Measurements from ENCODE around the gene RPL10.

DNA sequence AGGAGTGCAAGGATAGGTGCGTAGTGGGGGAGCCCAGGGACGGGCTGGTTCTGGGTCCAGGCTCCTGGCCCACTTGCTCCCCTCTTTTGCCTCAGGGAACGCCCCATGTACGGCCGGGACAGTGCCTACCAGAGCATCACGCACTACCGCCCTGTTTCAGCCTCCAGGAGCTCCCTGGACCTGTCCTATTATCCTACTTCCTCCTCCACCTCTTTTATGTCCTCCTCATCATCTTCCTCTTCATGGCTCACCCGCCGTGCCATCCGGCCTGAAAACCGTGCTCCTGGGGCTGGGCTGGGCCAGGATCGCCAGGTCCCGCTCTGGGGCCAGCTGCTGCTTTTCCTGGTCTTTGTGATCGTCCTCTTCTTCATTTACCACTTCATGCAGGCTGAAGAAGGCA is 17.4 kb upstream of the RPL10 start:
- TF ChIP-seq ZNF12 (CRISPR knock-in tag; IDR thresholded peaks at IDR 0.05), result no peak
- TF ChIP-seq POLR2A (conservative IDR thresholded peaks at IDR 0.05), result no peak
- no peak for TF ChIP-seq MTF1 (CRISPR knock-in tag; IDR thresholded peaks at IDR 0.05; ENCODE audit: borderline replicate concordance)
- no peak for TF ChIP-seq SMC3 (conservative IDR thresholded peaks at IDR 0.05; ENCODE audit: insufficient read depth, low read depth, low read length)
- TF ChIP-seq BCOR (IDR thresholded peaks at IDR 0.05), result no peak
- TF ChIP-seq HNRNPL (IDR thresholded peaks at IDR 0.05; ENCODE audit: low read depth, low read length), result no peak
- TF ChIP-seq HNRNPK (IDR thresholded peaks at IDR 0.05; ENCODE audit: low read depth, low read length, poor library complexity, severe bottlenecking), result no peak
- TF ChIP-seq EZH2 (IDR thresholded peaks at IDR 0.05; ENCODE audit: borderline replicate concordance, low read depth, low read length), result no peak
- TF ChIP-seq, protein P1, sequence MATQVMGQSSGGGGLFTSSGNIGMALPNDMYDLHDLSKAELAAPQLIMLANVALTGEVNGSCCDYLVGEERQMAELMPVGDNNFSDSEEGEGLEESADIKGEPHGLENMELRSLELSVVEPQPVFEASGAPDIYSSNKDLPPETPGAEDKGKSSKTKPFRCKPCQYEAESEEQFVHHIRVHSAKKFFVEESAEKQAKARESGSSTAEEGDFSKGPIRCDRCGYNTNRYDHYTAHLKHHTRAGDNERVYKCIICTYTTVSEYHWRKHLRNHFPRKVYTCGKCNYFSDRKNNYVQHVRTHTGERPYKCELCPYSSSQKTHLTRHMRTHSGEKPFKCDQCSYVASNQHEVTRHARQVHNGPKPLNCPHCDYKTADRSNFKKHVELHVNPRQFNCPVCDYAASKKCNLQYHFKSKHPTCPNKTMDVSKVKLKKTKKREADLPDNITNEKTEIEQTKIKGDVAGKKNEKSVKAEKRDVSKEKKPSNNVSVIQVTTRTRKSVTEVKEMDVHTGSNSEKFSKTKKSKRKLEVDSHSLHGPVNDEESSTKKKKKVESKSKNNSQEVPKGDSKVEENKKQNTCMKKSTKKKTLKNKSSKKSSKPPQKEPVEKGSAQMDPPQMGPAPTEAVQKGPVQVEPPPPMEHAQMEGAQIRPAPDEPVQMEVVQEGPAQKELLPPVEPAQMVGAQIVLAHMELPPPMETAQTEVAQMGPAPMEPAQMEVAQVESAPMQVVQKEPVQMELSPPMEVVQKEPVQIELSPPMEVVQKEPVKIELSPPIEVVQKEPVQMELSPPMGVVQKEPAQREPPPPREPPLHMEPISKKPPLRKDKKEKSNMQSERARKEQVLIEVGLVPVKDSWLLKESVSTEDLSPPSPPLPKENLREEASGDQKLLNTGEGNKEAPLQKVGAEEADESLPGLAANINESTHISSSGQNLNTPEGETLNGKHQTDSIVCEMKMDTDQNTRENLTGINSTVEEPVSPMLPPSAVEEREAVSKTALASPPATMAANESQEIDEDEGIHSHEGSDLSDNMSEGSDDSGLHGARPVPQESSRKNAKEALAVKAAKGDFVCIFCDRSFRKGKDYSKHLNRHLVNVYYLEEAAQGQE (IDR thresholded peaks at IDR 0.05; ENCODE audit: borderline replicate concordance), result no peak
- TF ChIP-seq, protein P1 (CRISPR knock-in tag; IDR thresholded peaks at IDR 0.05; ENCODE audit: low read depth), result no peak

All from K562 (cell line).